ENCODE data around the gene DENND4C.

GRCh38 chr9:19188771-19189170 lies 41.7 kb upstream of the DENND4C start:
- TF ChIP-seq CTCF (IDR thresholded peaks at IDR 0.05), result no peak
- TF ChIP-seq POLR2AphosphoS5 (IDR thresholded peaks at IDR 0.05; ENCODE audit: low read depth, low read length), result no peak
- TF ChIP-seq EZH2phosphoT487 (IDR thresholded peaks at IDR 0.05; ENCODE audit: borderline replicate concordance, low read depth), result no peak
- TF ChIP-seq REST (IDR thresholded peaks at IDR 0.05; ENCODE audit: low read depth, low read length), result no peak
- TF ChIP-seq JUND (IDR thresholded peaks at IDR 0.05), result no peak
- no peak for TF ChIP-seq RFX5 (IDR thresholded peaks at IDR 0.05; ENCODE audit: low read length)
- no peak for TF ChIP-seq GABPA (IDR thresholded peaks at IDR 0.05; ENCODE audit: low read depth)
- no peak for TF ChIP-seq NRF1 (IDR thresholded peaks at IDR 0.05; ENCODE audit: low read depth, low read length)
- TF ChIP-seq PBX3 (IDR thresholded peaks at IDR 0.05), result no peak
- no peak for TF ChIP-seq FOXM1 (IDR thresholded peaks at IDR 0.05; ENCODE audit: low read depth)
- TF ChIP-seq EP300 (IDR thresholded peaks at IDR 0.05; ENCODE audit: borderline replicate concordance in 1 of 2, low read depth in 1 of 2, low read length in 1 of 2), result no peak
- no peak for TF ChIP-seq SIN3A (IDR thresholded peaks at IDR 0.05; ENCODE audit: borderline replicate concordance, low read depth, low read length)
- no peak for TF ChIP-seq RXRA (IDR thresholded peaks at IDR 0.05; ENCODE audit: borderline replicate concordance, low read depth)

Measured in SK-N-SH (cell line).